Omental fat pad (tissue), 4 donors: Measurements from ENCODE around the gene FNDC1. TPM values are rescaled to one million over a fixed set of nuclear protein-coding genes. Genes with fewer than 3 reads are reported as not detected.

Experiments
- ATAC-seq: fragments of 150-250 bp; one replicate; pipeline ENCODE4 v1.9.1; 2016; ENCODE audit warnings: mild to moderate bottlenecking, moderate library complexity; ENCODE audit not compliant: low FRiP score
- DNase-seq: peaks from one replicate; pipeline ENCODE4 v3.0.0-alpha.2; 2019; ENCODE audit warnings: low spot score
- total RNA-seq, 4 donors: library from RNA; depleted of rRNA; stranded (reverse); fragments of >200 nt; gene quantifications; one replicate each; pipeline ENCODE4 v1.1.0, GENCODE V29; 2016
- TF ChIP-seq, protein P1 (sequence below), 3 donors: fragments of 450-650 bp; IDR thresholded peaks; one replicate each; pipeline ENCODE4 v1.5.1; 2016 to 2017; ENCODE audit warnings: antibody characterized with exemption in 3 of 3, mild to moderate bottlenecking in 3 of 3, moderate library complexity in 2 of 3

The FNDC1 gene
- total RNA-seq, 4 donors from 2014 or later = 0.12 to 0.47 (median 0.28) TPM; not detected in 1

GRCh38 chr6:159196430-159196975 lies 27.3 kb downstream of the FNDC1 start:
- TF ChIP-seq, protein P1, sequence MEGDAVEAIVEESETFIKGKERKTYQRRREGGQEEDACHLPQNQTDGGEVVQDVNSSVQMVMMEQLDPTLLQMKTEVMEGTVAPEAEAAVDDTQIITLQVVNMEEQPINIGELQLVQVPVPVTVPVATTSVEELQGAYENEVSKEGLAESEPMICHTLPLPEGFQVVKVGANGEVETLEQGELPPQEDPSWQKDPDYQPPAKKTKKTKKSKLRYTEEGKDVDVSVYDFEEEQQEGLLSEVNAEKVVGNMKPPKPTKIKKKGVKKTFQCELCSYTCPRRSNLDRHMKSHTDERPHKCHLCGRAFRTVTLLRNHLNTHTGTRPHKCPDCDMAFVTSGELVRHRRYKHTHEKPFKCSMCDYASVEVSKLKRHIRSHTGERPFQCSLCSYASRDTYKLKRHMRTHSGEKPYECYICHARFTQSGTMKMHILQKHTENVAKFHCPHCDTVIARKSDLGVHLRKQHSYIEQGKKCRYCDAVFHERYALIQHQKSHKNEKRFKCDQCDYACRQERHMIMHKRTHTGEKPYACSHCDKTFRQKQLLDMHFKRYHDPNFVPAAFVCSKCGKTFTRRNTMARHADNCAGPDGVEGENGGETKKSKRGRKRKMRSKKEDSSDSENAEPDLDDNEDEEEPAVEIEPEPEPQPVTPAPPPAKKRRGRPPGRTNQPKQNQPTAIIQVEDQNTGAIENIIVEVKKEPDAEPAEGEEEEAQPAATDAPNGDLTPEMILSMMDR (IDR thresholded peaks at IDR 0.05) = no peak
- ATAC-seq = no peak
- DNase-seq = no peak

DNA sequence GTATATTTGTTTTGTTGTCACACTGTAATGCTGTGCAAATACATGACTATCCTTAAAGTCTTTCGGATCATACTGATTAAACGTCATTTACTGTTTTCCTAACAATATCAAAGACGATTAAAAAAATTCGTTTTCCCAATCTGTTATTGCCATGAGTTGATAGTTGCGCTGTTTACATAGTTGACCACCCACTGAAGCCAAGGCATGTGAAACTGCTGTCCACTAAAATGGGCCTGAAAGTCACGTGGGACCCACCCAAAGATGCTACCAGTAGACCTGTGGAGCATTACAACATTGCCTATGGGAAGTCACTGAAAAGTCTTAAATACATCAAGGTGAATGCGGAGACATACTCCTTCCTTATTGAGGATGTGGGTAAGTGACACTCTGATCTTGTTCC lies 28.1 kb downstream of the FNDC1 start:
- ATAC-seq (no peak), DNase-seq (no peak)
- TF ChIP-seq, protein P1 (IDR thresholded peaks at IDR 0.05) = no peak

DNA sequence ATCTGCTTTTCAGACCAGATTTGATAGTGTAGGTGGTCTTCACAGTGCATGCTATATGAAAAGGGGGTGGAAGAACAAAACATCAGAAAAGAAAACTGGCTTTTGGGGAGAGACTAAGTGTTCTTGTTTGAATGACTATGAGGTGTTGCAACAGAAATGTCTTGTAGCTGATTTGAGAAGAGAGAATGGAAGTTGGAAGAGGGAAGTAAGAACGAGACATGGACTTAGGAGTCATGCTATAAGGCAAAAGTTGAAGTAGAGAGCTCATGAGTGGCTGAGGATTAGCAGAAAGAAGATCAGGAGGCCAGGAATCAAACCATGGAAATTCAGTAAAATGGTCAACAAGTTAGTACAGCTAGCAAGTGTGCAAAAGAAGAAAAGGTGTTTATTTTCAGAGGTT lies 32.1 kb downstream of the FNDC1 start:
- TF ChIP-seq, protein P1 (IDR thresholded peaks at IDR 0.05) = no peak
- no peak for DNase-seq

GRCh38 chr6:159203304-159204005 lies 34.3 kb downstream of the FNDC1 start:
- ATAC-seq = peak; percentile 96

More for the DNA sequence above, 32.1 kb downstream of the FNDC1 start:
- ATAC-seq = no peak

GRCh38 chr6:159204605-159205004 lies 35.4 kb downstream of the FNDC1 start:
- DNase-seq (no peak), ATAC-seq (no peak)
- TF ChIP-seq, protein P1 (IDR thresholded peaks at IDR 0.05) = no peak

More at GRCh38 chr6:159203304-159204005, 34.3 kb downstream of the FNDC1 start:
- DNase-seq = no peak
- TF ChIP-seq, protein P1 (IDR thresholded peaks at IDR 0.05) = no peak

DNA sequence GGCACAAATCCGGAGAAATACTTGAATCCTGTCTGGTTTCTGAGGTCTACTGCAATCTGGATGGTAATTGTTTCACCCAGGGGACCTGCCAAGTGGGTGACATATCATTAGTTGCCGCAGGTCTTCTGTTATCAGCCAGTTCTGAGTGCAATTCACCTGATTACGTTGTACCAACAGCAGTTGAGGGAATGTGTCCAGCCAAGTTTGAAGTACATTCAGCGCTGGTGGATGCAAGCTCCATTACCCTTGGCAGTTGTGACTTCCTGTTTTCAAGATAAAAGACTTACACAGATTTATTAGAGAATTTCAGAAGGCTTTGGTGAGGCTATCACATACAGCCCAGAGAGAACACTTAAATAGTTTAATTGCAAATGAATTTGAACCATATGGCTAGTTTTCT lies 42.8 kb downstream of the FNDC1 start:
- TF ChIP-seq, protein P1 (IDR thresholded peaks at IDR 0.05) = no peak
- ATAC-seq = no peak
- no peak for DNase-seq
